Stimulated activated CD4-positive, alpha-beta T cell treated with anti-CD3 and anti-CD28 coated beads, Interleukin-4, amount 100 ng/mL, for 1 hour (primary cell): ENCODE results near the gene PARD3B.

Experiments
- DNase-seq: peaks from one replicate; pipeline ENCODE4 v3.0.0-alpha.2; 2020

The PARD3B gene

DNA sequence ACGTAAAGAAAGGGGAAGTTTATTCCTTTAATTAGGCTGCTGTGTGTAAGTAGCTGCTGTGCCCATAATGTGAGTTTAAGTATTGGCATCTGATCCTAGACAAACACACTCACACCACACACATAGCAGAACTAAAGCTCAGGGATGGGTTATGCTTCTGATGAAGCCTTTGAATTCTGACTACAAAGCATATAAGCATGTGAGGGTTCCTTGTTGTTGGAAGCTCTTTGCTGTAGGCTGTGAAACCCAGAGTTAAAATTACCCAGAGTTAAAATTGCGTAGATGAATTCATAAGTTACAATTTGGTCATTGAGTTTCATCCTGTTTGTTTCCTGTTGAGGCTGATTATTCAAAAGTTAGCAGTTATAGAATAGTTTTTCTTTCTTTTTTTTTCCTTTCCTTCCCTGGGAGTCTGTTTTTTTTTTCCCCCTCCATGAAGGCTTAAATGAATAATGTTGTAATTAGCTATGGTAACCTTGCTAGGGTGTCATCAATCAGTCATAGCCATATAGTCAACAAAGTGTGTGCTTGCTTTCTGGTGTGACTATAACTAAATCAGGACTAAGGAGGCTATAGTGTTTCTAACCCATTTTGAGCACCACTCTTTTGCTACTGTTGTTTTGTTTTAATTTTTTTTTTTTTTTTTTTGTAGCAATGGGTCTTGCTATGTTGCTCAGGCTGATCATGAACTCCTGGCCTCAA, 426.1 kb downstream of the PARD3B start:
- DNase-seq: no peak

DNA sequence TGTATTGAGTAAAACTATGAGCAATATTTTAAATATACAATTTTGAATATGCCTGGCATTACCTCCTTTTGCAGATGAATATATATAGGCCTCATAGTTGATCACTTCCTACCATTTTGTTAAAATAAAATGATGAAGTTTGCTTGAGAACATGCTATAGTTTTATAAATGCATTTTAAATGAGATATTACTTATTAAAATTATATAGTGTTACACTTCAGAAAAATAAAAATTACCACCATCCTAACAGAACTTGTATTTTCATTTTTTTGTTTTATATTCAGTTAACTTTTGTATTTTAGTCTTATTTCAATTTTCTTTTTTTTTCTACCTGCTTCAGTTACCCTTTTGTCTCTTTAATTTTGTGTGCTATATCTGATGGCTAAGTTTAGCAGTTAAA, 426.9 kb downstream of the PARD3B start:
- DNase-seq: no peak

DNA sequence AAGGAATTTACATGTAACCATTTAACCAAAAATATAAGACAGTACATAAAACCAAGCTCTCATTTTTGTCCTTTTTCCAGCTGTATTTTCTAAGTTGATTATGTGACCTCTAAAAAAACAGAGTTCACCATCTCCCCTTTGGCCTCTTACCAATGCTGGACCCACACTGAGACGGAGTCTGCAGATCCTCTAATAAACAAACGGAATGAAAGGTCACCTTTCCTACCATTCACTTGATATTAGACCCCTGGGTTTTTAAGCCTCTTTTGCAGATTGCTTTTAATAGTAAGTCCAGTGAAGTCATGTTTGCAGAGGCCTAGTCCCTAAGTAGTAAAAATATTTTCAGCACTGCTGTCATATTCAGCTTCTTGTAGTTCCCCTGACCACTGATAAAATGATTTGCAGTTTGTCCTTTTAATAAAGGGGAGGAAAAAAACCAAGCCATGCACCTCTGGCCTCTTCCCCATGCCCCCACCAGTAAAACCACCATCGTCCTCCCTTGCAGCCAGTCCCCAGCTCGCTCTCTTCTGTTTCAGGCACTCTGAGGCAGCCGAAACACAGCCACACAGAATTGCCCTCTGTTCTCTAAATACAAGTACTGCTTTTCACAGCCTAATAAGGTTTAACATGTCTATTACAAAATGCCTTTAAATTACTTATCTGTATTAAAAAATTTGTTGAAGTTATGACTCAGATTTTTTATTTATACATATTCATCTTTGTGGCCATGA, 427.5 kb downstream of the PARD3B start:
- DNase-seq: no peak

DNA sequence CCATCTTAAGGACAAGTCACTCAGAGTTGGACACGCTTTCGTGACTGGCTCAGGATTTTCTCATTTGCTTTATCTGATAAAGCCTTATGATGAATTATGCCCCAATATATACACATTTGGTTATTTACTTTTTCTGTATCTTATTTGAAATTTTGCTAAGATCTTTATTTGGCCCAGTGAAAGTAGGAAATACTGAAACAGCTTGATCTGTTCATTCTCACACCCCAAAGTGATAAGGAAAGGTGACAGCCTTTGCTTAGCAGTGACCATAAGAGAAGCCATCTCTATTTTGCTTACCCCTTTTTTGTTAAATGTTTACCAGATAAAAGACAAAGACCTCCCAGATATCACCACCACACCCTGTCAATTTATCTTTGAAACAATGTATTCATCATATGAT, 428.3 kb downstream of the PARD3B start:
- DNase-seq: no peak

DNA sequence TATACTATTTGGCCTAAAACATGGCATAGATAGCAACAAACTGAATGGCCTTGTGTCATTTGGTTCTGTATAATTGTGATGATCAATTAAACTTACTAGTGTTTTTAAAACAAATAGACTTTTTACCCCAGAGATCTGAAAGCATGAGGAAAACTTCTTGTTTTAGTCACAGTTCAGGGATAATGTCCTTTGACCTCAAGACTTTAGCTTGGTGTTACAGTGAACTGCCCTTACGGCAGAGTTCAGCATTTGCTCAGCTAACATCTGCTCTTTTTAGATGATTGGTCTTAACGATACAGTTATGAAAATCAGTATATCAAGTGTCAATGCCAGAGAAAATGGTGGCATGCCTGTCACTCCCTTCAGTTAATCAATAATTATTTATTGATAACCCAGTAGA, 429.2 kb downstream of the PARD3B start:
- DNase-seq: no peak

DNA sequence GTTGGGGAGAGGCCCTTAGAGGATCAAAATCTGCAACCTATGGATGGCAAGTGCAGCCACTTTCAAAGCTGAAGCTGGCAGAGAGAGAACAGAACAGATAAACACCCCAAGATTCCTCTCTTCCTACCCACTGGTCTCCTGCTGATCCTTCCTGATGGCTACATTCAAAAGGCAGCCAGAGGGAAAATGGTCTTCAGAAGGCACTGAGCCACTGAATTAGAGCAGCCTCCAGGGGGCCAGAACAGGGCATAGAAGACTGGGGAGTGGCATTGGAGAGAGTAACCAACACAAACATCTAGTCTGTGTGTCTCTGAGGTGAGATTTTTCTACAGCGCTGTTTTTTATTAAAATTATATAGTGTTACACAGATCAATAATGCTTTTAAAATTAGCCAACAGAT, 432.6 kb downstream of the PARD3B start:
- DNase-seq: no peak

DNA sequence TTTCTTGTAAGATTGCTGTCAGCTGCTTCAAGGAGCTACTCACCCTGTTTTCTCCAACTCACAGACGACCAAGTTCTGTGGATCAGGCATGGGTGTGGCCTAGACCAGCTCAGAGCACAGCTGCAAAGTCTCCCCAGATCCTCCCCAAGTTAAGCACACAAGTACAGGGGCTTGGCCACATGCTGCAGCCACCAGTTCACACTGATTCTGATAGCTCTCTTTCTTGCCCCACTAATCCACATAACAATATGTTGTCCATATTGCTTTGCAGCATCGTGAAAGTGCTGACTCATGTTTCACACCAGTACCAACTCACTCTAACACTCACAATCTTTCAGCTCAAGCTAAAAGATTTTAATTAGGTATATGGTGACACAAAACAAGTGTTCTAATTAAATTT, 437.0 kb downstream of the PARD3B start:
- DNase-seq: no peak

DNA sequence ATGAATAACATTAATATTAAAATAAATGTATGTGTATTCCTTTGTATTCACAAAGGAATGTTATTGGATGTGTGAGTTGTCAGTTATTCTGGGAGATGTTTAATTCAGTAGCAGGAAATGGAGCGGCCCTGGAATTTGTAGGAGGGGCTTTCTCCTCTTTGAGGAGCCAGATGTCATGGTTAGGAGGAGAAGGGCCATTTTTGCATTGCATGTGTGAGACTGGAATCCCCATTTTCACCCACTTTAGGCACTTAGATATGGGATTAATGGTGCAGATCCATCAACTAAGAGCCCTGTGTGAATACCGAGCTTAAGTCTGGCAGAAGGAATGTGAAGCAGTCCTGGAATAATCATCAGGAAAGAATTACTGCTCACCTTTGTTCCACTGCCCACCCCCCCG, 439.2 kb downstream of the PARD3B start:
- no peak for DNase-seq

DNA sequence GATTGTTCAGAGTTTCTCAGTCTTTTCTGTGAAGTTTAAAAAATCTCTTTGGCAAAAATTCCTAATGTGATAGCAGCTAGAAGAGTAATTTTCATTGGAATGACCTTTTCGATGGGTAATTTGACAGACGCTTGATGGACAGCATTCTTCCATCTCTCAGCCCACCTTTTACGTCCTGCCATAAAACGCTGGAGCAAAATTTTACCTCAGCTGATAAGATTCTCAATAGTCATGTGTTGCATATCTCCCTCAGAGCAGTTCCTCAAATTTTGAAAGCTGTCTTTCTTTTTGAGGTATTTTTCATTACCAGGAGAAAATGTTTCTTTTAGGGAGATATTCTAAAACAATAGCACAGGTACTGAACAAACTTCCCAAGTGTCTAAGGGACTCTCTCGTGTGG, 441.4 kb downstream of the PARD3B start:
- no peak for DNase-seq

DNA sequence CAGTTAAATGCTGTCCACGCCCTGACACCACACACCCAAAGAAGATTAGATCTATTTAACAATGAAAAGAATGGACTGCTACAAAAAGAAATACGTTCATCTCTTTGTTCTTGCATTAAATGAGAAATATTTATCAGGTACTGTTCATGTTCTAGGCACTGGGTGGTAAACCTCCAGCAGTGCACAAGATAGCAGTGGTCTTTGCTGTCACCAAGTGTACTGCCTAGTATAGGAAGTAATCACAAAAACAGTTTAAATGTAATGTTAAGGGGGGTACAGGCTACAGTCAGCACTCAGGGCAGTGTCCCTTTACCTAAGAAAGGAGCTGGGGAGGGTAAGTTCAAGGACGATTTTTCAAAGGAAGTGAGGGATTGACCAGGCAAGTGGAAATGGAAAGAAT, 443.6 kb downstream of the PARD3B start:
- no peak for DNase-seq

DNA sequence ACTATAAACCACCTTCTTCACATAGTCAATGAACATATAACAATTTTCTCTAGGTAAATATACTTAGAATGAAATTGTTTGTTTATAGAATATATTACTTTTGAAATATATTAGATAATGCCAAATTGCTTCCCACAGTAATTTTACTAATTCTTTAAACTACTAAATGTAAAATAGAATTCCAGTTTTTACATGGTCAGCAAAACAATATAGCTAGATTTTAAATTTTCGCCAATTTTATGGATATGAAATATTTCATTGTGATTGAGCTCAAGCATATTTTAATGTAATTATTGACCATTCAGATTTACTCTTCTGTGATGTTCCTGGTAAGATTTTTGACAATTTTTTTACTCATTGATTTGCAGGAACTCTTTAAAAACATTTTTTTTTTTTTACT, 444.6 kb downstream of the PARD3B start:
- no peak for DNase-seq

DNA sequence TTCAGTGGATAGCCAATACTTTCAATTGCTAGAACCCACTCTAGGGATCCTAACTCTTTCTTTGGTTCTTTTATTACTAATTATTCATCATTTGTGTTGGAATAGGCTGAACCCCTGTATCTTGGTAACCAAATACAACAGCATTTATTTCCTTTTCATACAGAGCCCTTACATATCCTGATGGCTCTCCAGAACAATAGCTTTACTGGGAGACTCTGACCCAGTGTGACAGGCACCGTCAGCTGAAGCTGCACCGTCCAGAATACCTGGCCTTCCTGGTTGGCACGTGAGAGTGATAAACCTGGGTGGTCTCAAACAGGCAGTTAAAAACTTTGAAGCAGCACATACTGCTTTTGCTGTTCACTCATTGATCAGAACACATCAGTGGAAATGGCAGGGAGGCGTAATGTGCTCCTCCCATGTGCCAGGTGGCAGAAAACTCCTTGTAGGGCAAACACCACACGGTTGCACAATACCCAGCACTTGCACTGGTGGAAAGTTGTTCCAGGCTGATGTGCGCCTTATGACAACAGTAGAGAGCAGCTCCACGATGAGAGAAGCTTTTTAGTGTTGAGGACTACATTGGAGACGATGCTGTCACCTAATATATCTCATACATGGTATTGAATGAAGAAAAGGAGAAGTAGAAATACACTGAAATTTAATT, 456.2 kb downstream of the PARD3B start:
- no peak for DNase-seq

DNA sequence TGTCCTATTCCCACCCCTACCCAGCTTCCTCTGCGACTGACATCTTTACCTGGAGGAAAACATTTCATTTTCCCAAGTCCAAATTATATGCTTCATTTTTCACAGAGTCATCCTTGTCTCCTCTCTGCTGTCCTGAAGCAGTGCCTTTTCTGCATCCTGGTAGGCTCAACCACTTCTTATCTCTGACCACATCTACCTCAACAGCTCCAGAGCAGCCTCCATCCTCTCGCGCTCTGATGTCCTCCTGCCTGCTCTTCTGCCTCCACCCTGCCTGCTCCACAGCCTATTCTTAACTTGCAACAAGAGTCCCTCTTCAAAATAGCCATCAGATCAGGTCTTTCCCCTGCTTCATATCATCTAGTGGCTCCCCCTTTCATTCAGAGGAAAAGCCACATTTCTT, 457.1 kb downstream of the PARD3B start:
- no peak for DNase-seq

DNA sequence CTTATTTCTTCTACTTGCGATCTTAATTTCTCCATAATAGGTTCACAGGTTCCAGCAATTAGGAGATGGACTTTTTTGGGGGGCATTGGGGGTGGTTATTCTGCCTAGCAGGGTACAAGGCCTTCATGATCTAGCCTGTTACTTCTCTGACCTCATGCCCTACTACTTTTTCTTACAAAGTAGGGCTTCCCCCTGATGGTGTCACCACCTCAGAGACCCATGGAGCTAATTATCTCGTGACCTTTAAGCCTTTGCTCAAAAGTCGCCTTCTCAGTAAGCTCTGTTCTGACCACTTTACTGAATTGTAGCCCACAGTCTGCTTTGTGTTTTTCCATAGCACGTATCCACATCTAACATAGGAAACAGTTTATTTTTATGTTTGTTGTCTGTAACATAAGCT, 458.0 kb downstream of the PARD3B start:
- no peak for DNase-seq

DNA sequence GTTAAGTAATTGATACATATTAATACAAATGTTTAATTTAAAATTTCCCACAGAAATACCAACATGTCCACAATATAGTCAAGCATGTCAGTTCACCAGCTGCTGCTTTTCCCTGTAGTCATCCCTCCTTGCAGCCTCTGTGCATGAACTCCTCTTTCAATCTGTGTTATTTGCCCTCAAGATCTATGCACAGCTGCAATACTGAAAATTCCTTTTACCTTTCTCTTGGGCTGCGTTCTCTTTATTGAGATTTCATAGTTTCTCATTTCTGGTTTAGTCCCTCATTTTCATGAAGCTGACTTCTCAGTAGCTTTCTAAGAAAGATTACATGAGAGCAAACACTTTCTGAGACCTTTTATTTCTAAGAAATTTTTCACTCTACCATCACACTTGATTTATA, 464.9 kb downstream of the PARD3B start:
- no peak for DNase-seq

DNA sequence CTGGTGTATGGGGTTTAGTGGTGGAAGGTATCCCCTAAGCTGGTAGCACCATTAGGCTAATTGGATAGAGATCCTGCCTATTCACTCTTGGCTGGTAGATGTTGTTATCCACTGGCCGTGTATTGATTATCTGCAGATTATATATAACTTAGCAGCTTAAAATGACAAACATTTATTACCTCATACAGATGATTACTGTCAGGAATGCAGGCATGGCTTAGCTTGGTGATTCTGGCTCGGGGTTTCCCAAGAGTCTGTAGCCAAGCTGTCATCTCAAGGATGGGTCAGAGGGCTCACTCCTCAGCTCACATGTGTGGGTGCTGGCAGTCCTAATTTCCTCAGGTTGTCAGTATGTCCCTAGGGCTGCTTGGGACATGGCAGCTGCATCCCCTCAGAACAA, 465.8 kb downstream of the PARD3B start:
- no peak for DNase-seq

DNA sequence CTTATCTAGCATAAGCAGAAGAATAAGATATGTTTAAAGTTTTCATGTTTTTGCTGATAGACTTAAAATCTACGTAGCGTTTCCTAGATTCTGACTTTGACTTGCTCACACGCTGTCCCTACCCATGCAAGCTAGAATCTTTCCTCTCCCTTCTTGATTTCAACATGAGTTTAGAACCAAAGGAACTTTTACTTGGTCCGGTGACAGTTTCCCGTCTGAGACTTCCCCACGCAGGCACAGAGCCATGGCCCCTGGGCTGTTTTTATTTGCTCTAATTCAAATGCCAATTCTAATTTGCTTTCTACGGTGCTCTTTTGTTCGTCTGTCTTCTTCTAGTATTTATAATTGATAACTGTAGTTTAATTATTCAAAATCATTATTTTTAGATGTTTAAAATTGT, 467.7 kb downstream of the PARD3B start:
- no peak for DNase-seq

DNA sequence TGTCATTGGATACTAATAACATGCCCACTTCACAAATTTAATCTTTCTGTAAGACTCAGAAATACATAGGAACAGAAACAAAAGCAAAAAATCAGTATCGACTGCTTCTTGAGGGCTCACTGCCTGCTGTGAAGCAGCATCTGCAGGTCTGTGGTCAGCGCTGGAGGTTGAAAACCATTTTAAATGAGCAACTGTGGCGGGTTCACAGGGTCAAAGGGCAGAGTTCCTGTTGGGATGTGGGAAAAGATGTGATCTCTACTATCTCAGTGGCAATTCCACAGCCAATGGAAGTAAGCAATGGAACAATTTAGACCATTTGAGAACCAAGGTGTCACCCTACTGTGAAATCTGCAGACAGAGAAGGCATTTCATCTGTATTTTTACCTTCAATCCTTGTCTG, 468.3 kb downstream of the PARD3B start:
- no peak for DNase-seq

DNA sequence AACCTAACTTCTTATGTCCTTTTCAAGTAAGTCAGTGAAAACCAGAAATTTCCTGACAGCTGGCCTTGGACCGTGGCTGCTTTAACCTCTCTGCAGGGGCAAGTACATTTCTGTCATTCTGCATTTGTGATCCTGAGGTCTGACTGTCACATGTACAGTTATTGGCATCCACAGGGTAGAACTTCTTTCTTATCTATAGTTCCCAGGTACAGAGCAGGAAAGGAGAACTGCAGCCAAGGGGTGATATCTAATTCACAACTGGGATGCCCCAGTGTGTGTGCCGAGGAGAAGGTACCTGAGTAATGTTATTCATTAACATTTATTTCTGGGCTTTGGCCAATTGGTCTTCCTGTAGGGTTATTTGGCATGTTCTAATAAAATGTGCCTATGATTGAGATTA, 468.9 kb downstream of the PARD3B start:
- no peak for DNase-seq

DNA sequence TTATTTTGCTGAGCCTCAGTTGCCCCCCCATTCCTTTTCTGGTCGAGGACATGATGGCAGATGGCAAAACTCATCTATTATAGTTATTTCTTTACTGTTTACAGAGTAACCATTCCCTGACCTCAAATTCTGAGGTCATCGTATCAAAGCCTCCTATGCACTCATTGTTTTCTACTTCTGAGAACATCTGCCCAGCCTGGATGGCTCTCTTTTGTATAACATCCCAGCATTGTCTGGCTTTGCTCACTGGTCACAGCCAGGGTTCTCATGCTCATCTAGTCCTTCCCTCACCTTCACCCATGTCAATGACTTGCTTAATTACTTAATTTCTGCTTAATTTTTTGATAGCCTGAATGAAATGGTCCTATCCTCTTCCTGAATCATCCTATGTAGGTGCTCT, 472.1 kb downstream of the PARD3B start:
- DNase-seq: no peak

DNA sequence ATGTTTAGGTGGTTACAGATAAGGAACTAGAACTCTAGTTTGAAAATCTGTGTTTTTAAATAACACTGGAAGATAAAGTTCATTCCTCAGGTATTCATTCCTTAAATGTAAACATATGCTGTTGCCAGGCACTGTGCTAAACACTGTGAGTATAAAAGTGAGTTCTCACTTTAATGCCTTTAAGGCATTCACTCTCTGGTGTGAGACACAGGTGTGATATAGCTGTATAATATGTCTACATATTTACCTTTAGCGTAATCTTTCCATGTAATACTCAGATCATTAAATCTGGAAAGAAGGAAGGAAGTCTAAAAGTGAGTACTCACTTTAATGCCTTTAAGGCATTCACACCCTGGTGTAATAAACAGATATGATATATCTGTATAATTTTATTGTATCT, 472.6 kb downstream of the PARD3B start:
- no peak for DNase-seq

DNA sequence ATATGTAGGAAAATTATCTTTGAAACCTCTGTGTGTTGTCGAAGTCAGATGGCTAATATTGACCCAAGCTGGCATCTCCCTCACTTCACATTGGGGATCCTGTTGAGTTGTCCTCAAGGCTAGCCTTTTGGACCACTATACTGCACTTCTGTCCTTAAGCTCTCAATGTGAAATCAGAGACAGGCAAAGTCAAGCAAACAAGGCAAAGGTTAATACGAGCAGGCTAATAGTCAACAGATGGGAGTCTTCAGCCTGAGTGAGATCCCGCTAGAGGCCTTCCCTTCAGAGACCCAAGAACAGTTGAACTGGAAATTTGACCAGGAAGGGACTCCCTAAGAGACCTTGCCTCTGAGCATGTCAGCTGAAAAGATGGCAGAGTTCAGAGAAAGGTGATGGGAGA, 475.4 kb downstream of the PARD3B start:
- DNase-seq: no peak

DNA sequence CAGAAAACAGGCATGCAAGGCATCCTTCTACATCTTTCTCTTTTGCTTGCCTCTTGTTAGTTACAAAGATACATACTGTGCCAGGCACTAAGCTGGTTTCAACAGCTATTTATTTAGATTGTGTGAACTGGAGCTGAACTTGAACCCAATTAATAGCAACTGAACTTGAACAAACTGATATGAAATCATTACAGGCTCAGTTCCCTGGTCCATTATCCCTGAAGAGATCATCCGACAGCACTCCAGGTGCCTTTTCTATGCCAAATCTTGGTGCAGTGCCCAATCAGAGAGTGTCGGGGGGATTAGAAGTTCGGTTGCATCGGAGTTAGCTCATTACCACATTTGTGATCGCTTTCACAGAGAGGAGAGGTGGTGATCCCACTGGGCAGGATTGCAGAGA, 477.6 kb downstream of the PARD3B start:
- no peak for DNase-seq

DNA sequence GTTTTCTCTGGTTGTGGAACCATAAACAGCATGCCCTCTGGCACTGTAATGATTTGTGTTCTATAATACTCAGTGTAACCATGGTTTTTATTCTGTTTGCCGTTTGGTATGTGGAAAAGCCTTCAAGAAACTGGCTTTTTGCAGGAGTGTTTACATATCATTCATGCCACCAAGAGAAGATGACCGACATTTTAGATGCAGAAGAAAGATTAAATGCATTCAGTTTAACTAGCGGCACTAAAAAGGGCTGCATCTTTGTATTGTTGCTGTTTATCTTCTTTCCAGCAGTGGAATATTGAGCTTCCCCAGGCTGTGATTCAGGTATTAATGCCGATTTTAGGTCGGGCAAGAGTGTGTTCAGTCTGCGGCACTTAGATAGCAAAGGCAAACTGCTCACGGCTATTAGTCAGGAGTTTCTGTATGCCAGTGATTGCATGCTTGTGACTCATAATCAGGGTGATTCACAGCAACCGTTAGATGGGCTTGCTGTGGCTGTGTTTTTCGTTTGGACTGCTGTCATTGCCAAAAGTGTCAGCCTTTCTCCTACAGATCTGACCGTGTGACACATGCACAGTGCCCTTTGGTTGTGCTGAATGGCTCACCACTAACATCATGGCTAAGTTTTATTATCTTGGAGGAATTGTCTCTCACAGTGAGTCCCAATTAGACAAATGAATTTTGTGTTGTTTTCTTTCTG, 479.7 kb downstream of the PARD3B start:
- peak; percentile 4 for DNase-seq
